ENCODE measurements around the gene ZNF687. TPM values are rescaled to one million over a fixed set of nuclear protein-coding genes. Genes with fewer than 3 reads are reported as not detected.
A peak's percentile ranks its signal among the peaks of the same experiment; 100 is the strongest.
"Not testable (repeated sequence)": the region's sequence is repeated elsewhere in the genome, so short reads cannot be mapped to it uniquely, and the experiment has no call there.

The ZNF687 gene
- total RNA-seq, 2 donors from 2014 or later: 16.7 to 17.1 TPM

DNA sequence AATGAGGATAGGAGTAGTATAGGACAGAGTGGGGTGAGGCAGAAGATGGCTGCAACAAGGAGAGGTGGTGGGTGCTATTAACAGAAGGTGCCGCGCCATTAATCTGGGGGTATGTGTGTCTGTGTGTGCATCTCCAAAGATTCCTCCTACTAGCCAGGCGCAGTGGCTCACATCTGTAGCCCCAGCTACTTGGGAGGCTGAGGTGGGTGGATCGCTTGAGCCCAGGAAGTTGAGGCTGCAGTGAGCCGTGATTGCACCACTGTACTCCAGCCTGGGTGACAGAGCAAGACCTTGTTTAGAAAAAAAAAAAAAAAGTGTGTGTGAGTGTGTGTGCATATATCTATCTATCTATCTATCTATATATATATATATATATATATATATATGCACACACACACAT lies 6.8 kb upstream of the ZNF687 start:
- DNase-seq (ENCODE audit: low spot score); intact Hi-C loops (cut with DNase I): not testable (repeated sequence)

DNA sequence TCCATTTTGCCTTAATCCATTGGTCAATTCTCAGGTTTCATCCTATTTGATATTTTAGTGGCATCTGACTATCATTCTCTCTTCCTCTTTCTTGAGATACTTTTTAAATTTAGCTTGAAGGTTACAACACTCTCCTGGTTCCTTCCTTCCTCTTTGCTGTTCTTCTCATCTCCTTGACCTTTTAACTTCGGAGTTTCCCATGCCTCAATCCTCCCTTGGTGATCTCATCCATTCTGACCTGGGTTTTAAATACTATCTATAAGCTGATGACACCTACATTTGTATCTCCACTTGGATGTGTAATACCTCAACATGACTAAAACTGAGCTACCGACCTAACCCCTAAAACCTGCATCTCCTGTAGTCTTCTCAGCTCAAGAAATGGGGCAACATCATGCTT lies 4.8 kb upstream of the ZNF687 start:
- no peak for DNase-seq (ENCODE audit: low spot score)
- intact Hi-C loops (cut with DNase I): loop anchor here in 1 of 2 donors (2.0 kb wide), 1 partner anchor 52 kb away; no protein-coding TSS in a partner anchor

DNA sequence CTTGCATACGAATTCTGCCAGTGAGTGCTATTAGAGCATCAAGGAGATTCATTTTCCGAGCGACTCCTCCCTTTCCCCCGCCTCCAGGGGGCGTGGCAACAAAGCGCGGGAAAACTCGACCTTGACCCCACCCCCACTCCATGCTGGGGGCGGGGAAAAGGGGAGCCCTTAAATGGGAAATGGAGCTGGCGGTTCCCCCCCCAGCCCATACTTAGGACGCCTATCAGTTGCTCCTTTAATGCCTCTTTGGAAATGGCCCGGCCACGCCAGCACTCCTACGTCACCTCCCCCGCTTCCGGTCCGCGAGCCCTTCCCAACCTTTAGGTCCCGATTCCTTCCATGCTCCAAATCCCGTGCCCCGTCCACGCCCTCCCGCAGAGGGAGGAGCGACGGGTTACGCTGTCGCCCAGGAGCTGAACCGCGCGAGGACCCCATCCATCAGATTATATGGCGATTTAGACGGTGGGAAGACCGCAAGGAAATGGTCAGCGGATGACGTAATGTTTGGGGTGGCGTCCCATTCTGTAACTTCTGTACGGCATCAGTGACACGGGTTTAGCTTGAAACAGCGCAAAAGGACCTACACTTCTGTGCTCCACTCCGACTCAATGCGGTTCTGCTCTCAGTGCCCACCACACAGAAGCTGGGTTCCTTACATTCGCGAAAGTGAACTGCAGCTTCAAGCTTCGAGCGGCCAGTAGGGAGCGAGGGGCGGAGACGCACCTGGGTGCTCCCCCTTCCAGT lies 702 bp upstream of the ZNF687 start:
- intact Hi-C loops (cut with DNase I): no loop called here
- DNase-seq (ENCODE audit: low spot score): peak; percentile 99

DNA sequence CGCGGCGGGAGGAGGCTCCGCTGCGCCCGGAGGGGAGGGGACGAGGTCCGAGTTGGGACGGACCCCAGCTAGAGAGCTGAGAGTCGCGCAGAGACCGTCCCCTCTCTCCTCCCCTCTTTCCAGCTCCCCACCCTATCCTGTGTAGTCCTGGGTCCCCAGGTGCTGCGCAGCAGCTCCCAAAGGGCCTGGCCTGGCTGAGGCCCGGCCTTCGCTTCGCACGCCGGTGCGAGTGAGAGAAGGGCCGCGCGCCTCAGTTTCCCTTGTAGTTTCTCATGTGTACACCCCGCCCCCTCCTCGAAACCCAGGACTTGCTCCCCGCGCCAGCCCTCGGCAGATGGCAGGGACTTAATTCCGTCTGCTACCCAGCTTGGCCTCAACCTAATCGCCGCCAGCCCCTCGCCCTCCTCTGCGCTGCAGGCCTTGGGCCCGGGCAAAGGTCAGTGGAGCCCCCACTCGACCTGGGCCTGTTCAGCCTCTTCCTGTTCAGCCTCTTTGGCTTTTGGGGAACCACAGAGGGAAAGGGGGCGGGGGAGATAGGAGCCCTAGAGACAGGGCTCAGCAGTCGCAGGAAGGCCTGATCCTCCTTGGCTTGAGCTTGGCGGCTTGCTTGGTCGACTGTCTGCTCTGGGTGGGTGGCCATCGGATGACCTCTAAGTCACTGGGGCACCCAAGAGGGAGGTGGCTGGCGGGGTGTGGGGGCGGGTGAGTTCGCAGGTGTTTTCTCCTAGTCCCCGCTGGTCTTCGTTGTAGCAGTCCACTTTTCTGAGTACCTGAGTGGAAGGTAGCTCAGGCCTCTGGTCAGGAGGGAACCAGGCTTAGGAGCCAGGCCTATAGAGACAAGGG lies 1.0 kb downstream of the ZNF687 start:
- peak; percentile 85 for DNase-seq (ENCODE audit: low spot score)
- intact Hi-C loops (cut with DNase I): no loop called here

DNA sequence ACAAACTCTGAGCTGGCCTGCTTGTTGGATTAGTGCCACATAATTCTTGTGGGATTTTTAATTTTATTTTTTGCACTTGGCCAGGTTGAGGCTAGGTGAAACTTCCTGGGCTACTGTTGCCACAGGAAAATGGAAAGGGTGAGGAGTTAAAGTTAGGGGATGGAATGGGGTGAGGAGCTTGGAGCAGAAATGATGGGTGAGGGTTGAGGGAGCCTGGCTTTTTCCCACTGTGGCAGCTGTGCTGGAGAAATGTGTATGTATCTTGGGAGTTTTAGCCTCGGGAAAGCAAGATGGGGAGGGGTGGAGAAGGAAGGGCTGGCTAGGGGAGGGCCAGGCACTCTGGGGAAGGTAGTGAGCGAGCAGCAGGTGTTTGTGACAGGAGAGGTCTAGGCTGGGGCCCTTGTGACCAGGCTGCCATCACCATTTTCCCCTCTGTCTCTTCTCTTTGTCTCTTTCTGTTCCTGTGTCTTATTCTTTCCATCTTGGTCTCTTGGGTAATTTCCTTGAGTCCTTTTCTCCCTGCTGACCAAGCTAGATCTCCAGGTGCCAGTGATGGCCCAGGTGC lies 2.0 kb downstream of the ZNF687 start:
- no peak for DNase-seq (ENCODE audit: low spot score)
- intact Hi-C loops (cut with DNase I): no loop called here

DNA sequence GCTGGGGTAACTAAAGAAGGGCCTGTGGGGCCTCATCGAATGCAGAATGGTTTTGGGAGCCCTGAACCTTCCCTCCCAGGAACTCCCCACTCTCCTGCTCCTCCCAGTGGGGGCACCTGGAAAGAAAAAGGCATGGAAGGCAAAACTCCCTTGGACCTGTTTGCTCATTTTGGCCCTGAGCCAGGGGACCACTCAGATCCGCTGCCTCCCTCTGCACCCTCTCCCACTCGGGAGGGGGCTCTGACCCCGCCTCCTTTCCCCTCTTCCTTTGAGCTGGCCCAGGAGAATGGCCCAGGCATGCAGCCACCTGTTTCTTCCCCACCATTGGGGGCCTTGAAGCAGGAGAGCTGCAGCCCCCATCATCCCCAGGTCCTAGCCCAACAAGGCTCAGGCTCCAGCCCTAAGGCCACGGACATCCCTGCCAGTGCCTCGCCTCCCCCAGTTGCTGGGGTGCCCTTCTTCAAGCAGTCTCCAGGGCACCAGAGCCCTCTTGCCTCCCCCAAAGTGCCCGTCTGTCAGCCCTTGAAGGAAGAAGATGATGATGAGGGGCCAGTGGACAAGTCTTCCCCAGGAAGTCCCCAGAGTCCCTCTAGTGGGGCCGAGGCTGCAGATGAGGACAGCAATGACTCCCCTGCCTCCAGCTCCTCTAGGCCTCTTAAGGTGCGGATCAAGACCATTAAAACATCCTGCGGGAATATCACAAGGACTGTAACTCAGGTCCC lies 4.7 kb downstream of the ZNF687 start:
- intact Hi-C loops (cut with DNase I): loop anchor here in 1 of 2 donors (5.0 kb wide), 1 partner anchor 56 kb away; no protein-coding TSS in a partner anchor
- DNase-seq (ENCODE audit: low spot score): no peak

DNA sequence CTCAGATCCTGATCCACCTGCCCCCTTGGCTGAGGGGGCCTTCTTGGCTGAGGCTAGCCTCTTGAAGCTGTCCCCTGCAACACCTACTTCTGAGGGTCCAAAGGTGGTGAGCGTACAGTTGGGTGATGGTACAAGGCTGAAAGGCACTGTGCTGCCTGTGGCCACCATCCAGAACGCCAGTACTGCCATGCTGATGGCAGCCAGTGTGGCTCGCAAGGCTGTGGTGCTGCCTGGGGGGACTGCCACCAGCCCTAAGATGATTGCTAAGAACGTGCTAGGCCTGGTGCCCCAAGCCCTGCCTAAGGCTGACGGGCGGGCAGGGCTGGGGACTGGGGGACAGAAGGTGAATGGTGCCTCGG lies 5.2 kb downstream of the ZNF687 start:
- DNase-seq (ENCODE audit: low spot score): no peak
- intact Hi-C loops (cut with DNase I): loop anchor here in 1 of 2 donors (5.0 kb wide), 1 partner anchor 55 kb away; no protein-coding TSS in a partner anchor

DNA sequence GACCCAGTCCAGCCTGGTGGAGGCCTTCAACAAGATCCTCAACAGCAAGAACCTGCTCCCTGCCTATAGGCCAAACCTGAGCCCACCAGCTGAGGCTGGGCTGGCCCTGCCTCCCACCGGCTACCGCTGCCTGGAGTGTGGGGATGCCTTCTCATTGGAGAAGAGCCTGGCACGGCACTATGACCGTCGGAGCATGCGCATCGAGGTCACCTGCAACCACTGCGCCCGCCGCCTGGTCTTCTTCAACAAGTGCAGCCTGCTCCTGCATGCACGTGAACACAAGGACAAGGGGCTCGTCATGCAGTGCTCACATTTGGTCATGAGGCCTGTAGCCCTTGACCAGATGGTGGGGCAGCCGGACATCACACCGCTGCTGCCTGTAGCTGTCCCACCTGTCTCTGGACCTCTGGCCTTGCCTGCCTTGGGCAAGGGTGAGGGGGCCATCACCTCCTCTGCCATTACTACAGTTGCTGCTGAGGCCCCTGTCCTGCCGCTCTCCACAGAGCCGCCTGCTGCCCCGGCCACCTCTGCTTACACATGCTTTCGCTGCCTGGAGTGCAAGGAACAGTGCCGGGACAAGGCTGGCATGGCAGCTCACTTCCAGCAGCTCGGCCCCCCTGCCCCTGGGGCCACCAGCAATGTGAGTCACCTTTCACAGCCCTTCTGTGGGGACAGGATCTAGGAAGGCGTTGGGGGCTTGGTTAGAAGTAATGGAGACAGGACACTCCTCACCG lies 5.8 kb downstream of the ZNF687 start:
- no peak for DNase-seq (ENCODE audit: low spot score)
- intact Hi-C loops (cut with DNase I): loop anchor here in 1 of 2 donors (5.0 kb wide), 1 partner anchor 54 kb away; no protein-coding TSS in a partner anchor

DNA sequence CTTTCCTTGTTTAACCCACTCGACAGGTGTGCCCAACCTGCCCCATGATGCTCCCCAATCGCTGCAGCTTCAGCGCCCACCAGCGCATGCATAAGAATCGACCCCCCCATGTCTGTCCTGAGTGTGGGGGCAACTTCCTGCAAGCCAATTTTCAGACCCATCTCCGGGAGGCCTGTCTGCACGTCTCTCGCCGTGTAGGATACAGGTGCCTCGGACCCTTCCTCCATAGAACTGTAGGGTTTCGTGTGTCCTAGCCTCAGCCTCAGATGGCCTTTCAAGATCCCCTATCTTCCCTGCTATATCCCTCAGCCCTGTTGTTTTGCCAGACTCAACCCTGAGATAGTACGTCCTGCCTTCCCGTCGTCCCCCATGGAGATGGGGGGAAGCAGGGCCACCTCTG lies 6.4 kb downstream of the ZNF687 start:
- intact Hi-C loops (cut with DNase I): loop anchor here in 1 of 2 donors (5.0 kb wide), 1 partner anchor 54 kb away; no protein-coding TSS in a partner anchor
- DNase-seq (ENCODE audit: low spot score): no peak

DNA sequence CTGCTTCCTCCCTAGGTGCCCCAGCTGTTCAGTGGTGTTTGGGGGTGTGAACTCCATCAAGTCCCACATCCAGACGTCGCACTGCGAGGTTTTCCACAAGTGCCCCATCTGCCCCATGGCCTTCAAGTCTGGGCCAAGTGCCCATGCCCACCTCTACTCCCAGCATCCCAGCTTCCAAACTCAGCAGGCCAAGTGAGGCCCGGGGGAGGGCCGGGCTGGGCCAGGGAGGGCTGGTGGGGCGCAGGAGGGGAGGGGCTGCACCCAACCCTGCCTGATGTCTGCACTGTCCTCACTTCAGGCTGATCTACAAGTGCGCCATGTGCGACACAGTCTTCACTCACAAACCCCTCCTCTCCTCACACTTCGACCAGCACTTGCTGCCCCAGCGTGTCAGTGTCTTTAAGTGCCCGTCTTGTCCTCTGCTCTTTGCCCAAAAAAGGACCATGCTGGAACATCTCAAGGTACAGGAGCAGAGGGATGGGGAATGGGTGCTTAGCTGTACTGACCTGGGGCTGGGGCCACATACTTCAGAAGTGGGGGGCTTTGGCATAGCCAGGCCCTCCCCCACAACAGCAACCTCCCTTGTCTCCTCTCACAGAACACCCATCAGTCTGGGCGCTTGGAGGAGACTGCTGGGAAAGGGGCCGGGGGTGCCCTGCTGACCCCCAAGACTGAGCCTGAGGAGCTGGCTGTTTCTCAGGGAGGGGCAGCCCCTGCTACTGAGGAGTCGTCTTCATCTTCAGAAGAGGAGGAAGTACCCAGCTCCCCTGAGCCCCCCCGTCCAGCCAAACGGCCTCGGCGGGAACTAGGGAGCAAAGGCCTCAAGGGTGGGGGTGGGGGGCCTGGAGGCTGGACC lies 7.2 kb downstream of the ZNF687 start:
- intact Hi-C loops (cut with DNase I): loop anchor here in 1 of 2 donors (5.0 kb wide), 1 partner anchor 53 kb away; no protein-coding TSS in a partner anchor

DNA sequence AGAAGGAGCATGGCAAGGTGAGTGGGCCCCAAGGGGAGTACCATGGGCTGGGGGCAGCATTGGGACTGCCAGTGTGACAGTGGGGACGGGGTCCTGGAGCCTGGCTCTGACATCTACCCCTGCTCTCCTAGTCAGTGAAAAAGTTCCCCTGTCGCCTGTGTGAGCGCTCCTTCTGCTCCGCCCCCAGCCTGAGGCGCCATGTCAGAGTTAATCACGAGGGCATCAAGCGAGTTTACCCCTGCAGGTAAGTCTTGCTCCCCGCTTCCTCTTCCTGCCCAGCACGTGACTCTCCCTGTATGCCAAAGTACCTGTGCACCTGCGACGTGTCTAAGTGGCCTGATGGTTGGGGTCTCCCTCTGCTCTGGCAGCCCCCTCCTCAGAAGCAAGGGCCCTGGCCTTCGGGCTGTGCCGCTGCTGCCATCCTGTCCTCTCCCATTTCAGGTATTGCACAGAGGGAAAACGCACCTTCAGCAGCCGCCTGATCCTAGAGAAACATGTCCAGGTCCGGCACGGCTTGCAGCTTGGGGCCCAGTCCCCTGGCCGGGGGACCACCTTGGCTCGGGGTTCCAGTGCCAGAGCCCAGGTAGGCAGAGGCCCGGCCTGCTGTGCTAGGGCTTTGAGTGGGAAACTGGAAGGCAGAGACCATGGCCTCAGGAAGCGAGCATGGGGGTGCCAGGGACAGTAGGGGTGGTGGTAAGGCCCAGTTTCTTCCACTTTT lies 8.1 kb downstream of the ZNF687 start:
- intact Hi-C loops (cut with DNase I): loop anchor here in 1 of 2 donors (5.0 kb wide), 1 partner anchor 52 kb away; no protein-coding TSS in a partner anchor
- DNase-seq (ENCODE audit: low spot score): no peak

More for the DNA sequence above, 7.2 kb downstream of the ZNF687 start:
- no peak for DNase-seq (ENCODE audit: low spot score)

DNA sequence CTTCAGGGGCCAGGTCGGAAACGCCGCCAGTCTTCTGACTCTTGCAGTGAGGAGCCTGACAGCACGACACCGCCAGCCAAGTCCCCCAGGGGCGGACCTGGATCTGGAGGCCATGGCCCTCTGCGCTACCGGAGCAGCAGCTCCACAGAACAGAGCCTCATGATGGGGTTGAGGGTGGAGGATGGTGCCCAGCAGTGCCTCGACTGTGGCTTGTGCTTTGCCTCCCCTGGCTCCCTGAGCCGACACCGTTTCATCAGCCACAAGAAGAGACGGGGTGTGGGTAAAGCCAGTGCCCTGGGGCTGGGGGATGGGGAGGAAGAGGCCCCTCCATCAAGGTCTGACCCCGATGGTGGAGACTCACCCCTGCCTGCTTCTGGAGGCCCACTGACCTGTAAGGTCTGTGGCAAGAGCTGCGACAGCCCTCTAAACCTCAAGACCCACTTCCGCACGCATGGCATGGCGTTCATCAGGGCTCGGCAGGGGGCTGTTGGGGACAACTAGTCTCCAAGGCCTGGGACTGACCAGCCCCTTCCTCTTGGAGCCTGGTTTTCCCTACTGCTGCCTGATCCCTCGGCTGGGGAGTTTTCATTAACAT lies 8.7 kb downstream of the ZNF687 start:
- intact Hi-C loops (cut with DNase I): no loop called here
- no peak for DNase-seq (ENCODE audit: low spot score)

DNA sequence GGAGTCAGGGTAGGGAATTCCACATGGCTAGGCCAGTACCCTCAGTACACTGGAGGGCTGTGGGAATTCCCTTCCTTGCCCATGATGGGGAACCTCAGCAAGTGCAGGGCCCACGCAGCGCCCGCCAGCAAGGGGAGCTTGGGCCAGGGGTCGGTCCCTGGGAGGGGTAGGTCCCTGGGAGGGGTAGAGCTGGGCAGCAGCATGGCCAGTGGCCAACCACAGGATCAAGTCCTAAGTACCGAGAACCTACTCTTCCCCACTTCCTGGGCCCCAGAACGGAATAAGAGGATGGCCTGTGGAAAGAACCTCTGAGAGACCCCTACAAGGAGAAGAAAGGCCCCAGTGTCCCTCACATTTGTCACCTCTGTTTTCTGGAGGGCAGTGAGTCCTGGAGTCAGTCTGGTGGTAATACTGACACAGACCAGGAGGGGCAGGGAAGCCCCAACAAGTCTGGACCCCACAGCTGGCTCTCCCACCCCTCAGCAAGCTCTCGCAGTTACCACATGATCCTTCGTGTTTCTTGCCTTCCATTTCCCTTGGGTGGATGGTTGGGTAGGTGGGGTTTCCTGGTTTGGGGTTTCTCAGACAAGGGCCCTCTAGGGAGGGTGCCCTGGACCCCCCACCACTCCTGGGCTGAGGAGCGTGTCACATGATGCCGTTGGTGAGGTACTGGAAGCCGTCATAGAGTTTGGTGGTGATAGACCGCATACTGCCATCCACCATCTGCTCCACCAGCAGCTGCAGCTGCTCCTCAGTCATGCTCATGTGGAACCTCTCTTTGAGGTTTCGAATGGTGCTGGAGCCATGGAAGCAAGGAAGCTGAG lies 10.3 kb downstream of the ZNF687 start:
- intact Hi-C loops (cut with DNase I): no loop called here
- DNase-seq (ENCODE audit: low spot score): no peak

DNA sequence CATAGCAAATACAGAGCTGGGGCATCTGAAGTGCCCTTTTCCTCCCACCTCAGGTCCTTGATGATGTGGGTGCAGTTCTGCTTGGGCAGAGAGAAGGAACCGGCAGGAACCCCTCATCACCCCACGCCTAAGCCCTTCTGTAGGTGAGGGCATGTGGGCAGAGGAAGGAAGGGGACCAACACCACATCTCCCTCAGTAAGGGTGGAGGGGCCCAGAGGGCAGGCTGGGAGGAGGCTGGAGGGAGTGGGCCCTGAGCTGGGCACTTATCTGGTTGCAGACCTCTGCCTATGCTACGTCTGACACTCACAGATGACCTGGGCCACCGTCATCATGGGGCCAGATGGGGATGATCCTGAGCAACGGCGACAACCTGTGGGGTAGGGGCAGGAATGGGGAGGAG lies 11.0 kb downstream of the ZNF687 start:
- intact Hi-C loops (cut with DNase I): no loop called here

DNA sequence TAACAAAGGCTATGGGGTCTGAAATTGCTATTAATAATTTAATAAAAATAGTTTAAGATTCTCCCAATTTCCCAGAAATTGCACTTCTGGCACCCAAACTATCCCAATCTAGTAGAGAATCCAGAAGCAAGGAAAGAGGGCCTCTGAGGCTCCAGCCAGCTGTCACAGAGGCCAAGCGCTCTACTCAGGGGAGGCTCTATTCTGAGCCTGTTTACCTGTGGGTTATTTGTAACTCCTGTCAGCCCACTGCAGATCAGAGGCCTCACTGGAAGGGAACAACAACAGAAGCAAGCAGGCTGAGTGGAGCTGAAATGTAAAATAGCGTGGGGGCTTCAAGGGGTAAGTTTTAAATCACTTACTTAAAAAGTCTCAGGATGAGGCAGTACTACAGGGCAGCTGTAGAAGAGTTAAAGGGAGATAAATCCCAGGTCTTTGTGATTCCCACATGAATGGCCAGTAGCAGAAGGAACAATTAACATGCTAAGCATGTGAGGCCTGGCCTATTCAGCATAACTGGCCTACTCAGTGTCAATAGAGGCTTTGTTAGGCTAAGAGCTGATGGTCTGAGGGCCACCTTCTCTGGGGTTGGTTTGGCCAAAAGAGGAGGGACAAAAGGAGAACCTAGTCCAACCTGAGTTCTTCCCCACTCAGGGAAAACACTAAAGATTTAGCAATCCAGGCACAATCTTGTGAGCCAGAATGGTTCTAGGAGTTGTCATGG lies 12.8 kb downstream of the ZNF687 start:
- intact Hi-C loops (cut with DNase I): no loop called here

More for the DNA sequence above, 11.0 kb downstream of the ZNF687 start:
- DNase-seq (ENCODE audit: low spot score): no peak

More for the DNA sequence above, 12.8 kb downstream of the ZNF687 start:
- DNase-seq (ENCODE audit: low spot score): no peak

Measured in posterior vena cava (tissue), 2 donors.